ENCODE results near the gene C11orf87. TPM values are rescaled to one million over a fixed set of nuclear protein-coding genes. Genes with fewer than 3 reads are reported as not detected.

C11orf87 gene
- total RNA-seq, 4 donors from 2014 or later, result 0.03 TPM; not detected in 3

DNA sequence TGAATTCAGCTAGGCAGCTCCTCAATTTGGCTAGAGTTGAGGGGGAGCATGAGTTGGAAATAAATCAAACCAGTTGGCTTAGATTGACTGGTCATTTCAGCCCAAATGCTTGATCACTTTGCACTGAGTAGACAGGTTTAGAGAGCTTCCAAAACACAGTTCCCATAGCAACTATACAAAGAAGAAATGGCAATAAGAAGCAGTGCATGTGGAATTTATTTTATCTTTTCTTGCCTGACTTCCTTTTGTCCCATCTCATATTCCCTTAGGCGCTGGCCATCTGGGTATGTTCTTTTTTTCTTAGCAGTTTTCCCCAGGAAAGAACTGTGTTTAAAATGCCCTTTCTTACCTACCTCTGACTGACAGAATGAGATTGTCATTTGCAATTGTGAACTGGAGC lies 38.7 kb upstream of the C11orf87 start:
- no peak for DNase-seq (ENCODE audit: low spot score in 2 of 2)
- WGBS, 2 donors, result 24 to 31% methylated on average over 1 of the region's 1 CpG
- TF ChIP-seq CTCF (IDR thresholded peaks at IDR 0.05) (no peak), POLR2A (IDR thresholded peaks at IDR 0.05) (no peak)
- no peak overlapping the region for H3K4me3 ChIP-seq (ENCODE audit: low read depth, poor library complexity, severe bottlenecking)
- intact Hi-C loops (cut with DNase I; ENCODE audit: low total_unique reads), result no loop called here

- no peak overlapping the region for H3K4me3 ChIP-seq (ENCODE audit: low read depth, poor library complexity, severe bottlenecking)
- TF ChIP-seq CTCF (IDR thresholded peaks at IDR 0.05) (no peak), POLR2A (IDR thresholded peaks at IDR 0.05) (no peak)
- intact Hi-C loops (cut with DNase I; ENCODE audit: low total_unique reads), result no loop called here
- DNase-seq (ENCODE audit: low spot score in 2 of 2), result no peak
- 78 to 79% methylated on average over 1 of the region's 1 CpG for WGBS, 2 donors
Observed at GRCh38 chr11:109384873-109385272, 37.1 kb upstream of the C11orf87 start.

- WGBS, 2 donors, result 74 to 75% methylated on average over 3 of the region's 3 CpGs
- H3K4me3 ChIP-seq (ENCODE audit: low read depth, poor library complexity, severe bottlenecking), result no peak overlapping the region
- intact Hi-C loops (cut with DNase I; ENCODE audit: low total_unique reads), result no loop called here
- no peak for DNase-seq (ENCODE audit: low spot score in 2 of 2)
- TF ChIP-seq CTCF (IDR thresholded peaks at IDR 0.05) (no peak), POLR2A (IDR thresholded peaks at IDR 0.05) (no peak)
Observed at GRCh38 chr11:109388982-109389381, 33.0 kb upstream of the C11orf87 start.

GRCh38 chr11:109390752-109391151 lies 31.2 kb upstream of the C11orf87 start:
- intact Hi-C loops (cut with DNase I; ENCODE audit: low total_unique reads), result no loop called here
- no peak overlapping the region for H3K4me3 ChIP-seq (ENCODE audit: low read depth, poor library complexity, severe bottlenecking)
- DNase-seq (ENCODE audit: low spot score in 2 of 2), result no peak
- 87 to 90% methylated on average over 2 of the region's 2 CpGs for WGBS, 2 donors
- TF ChIP-seq POLR2A (IDR thresholded peaks at IDR 0.05) (no peak), CTCF (IDR thresholded peaks at IDR 0.05) (no peak)

- no peak overlapping the region for H3K4me3 ChIP-seq (ENCODE audit: low read depth, poor library complexity, severe bottlenecking)
- 49 to 66% methylated on average over 3 of the region's 3 CpGs for WGBS, 2 donors
- TF ChIP-seq POLR2A (IDR thresholded peaks at IDR 0.05) (no peak), CTCF (IDR thresholded peaks at IDR 0.05) (no peak)
- intact Hi-C loops (cut with DNase I; ENCODE audit: low total_unique reads), result no loop called here
- DNase-seq (ENCODE audit: low spot score in 2 of 2), result no peak
Observed at GRCh38 chr11:109401545-109401944, 20.4 kb upstream of the C11orf87 start.

DNA sequence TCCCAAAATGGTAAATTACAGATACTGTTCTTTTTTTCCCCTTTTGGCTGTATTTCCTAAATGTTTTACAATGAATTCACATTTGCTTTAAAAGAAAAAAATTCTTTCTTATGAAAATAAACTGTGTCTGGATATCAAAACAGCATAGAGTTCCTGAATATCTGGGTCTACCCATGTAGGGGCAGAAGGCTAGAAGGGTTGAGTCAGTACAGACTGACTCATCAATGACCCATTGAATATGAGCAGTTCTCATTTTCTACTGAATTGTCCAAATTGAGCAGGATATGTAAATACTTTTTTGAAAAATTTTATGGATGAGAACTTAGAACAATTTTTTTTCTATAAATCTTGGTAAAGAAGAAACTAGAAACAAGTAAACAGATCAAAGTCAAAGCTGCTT lies 16.3 kb upstream of the C11orf87 start:
- DNase-seq (ENCODE audit: low spot score in 2 of 2), result no peak
- H3K4me3 ChIP-seq (ENCODE audit: low read depth, poor library complexity, severe bottlenecking), result no peak overlapping the region
- TF ChIP-seq POLR2A (IDR thresholded peaks at IDR 0.05) (no peak), CTCF (IDR thresholded peaks at IDR 0.05) (no peak)
- intact Hi-C loops (cut with DNase I; ENCODE audit: low total_unique reads), result no loop called here

Data from lower leg skin (tissue), 4 donors.